HepG2 (cell line): ENCODE measurements around the gene DSE. TPM values are rescaled to one million over a fixed set of nuclear protein-coding genes. Genes with fewer than 3 reads are reported as not detected.

Experiments
- ATAC-seq: fragments of 200-7000 bp; cut with Tn5 transposase; 3 replicates; pipeline ENCODE4 v1.9.1; 2020; ENCODE audit warnings: mild to moderate bottlenecking, moderate library complexity
- BruUV-seq: library from RNA; stranded (reverse); fragments of 400-500 nt; replicated peaks from 2 replicates; lab custom pipeline; 2021; lab: Mats Ljungman, UMichigan
- CTCF ChIA-PET: fragments of 300-600 bp; formaldehyde crosslinking; extraction: SDS; loops from one replicate; lab custom pipeline; 2021; ENCODE audit warnings: low total read pairs, inconsistent platforms, low intra/inter-chr PET ratio; lab: Yijun Ruan, JAX
- POLR2A ChIA-PET: fragments of 350-600 bp; sonication (Branson Sonifier 250); formaldehyde crosslinking; loops from one replicate; lab custom pipeline; 2020; ENCODE audit warnings: antibody characterized with exemption, inconsistent platforms; lab: Yijun Ruan, JAX
- DNase-seq: peaks from one replicate; pipeline ENCODE4 v3.0.0-alpha.2; 2015; ENCODE audit warnings: low spot score
- FAIRE-seq: peaks from 3 replicates; lab custom pipeline; 2011; peaks lifted over from hg19 to GRCh38; lab: Jason Lieb, UNC
- H2AFZ ChIP-seq: one replicate; pipeline ENCODE4 v1.6.1; 2011; ENCODE audit warnings: low read length, inconsistent platforms
- H3K27ac ChIP-seq: fragments of 300-600 bp; 3 replicates; pipeline ENCODE4 v1.8.0; 2011; ENCODE audit warnings: mixed run types, mild to moderate bottlenecking, mixed read lengths, low read length, inconsistent platforms; ENCODE audit not compliant: insufficient read depth; ENCODE audit errors: extremely low read length
- H3K27me3 ChIP-seq, 2 experiments: fragments of 200-600 bp in 1 of 2; 2 replicates in 1 of 2; 3 replicates in 1 of 2; pipeline versions ENCODE4 v1.6.0 to v1.8.0; 2011; ENCODE audit warnings: low read length in 2 of 2, mild to moderate bottlenecking in 2 of 2, moderate library complexity in 2 of 2, inconsistent platforms in 1 of 2; ENCODE audit not compliant: insufficient read depth in 2 of 2, control insufficient read depth in 1 of 2
- H3K36me3 ChIP-seq, 2 experiments: fragments of 200-600 bp in 1 of 2; replicated peaks in 1 of 2; 2 replicates in 1 of 2; 3 replicates in 1 of 2; pipeline versions ENCODE4 v1.5.1 to v1.8.0; 2011; ENCODE audit warnings: low read length in 2 of 2, inconsistent platforms in 1 of 2; ENCODE audit not compliant: insufficient read depth in 2 of 2, control insufficient read depth in 1 of 2
- H3K4me1 ChIP-seq: 2 replicates; pipeline ENCODE4 v1.5.1; 2012; ENCODE audit warnings: low read length, inconsistent platforms; ENCODE audit not compliant: insufficient read depth
- H3K4me2 ChIP-seq: 2 replicates; pipeline ENCODE4 v1.6.0; 2011; ENCODE audit warnings: low read depth, low read length, inconsistent platforms
- H3K4me3 ChIP-seq, 3 experiments: fragments of 200-600 bp in 1 of 3; sonication (generic), shearing (Covaris generic) in 1 of 3; replicated peaks in 1 of 3; 2 replicates each; pipeline ENCODE4 v1.5.1; 2011 to 2016; ENCODE audit warnings: low read length in 3 of 3, inconsistent platforms in 2 of 3, low read depth in 2 of 3, mild to moderate bottlenecking in 2 of 3, control low read depth in 1 of 3, mixed read lengths in 1 of 3; ENCODE audit not compliant: insufficient read depth in 1 of 3
- H3K79me2 ChIP-seq: one replicate; pipeline ENCODE4 v1.6.1; 2011; ENCODE audit warnings: low read length, inconsistent platforms; ENCODE audit not compliant: insufficient read depth
- H3K9ac ChIP-seq: 2 replicates; pipeline ENCODE4 v1.6.0; 2011; ENCODE audit warnings: mild to moderate bottlenecking, low read depth, low read length, inconsistent platforms; ENCODE audit not compliant: insufficient read depth
- H3K9me3 ChIP-seq: 2 replicates; pipeline ENCODE4 v1.5.1; 2012; ENCODE audit warnings: mild to moderate bottlenecking, low read length
- H4K20me1 ChIP-seq: 2 replicates; pipeline ENCODE4 v1.6.0; 2011; ENCODE audit warnings: inconsistent platforms, mild to moderate bottlenecking, low read length, moderate library complexity; ENCODE audit not compliant: insufficient read depth
- CBX1 ChIP-seq: IDR thresholded peaks from one replicate; pipeline ENCODE4 v1.6.1; 2016; ENCODE audit warnings: antibody characterized with exemption, low read depth
- FOXO4 ChIP-seq: sonication (generic); formaldehyde crosslinking; conservative IDR thresholded peaks from 2 replicates; pipeline ENCODE4 v1.8.1; 2023; ENCODE audit warnings: missing genetic modification reagents
- HES4 ChIP-seq: sonication (generic); formaldehyde crosslinking; IDR thresholded peaks from 2 replicates; pipeline ENCODE4 v1.9.0; 2021; ENCODE audit warnings: mild to moderate bottlenecking, missing genetic modification reagents, borderline replicate concordance
- HNF4G ChIP-seq, 2 experiments: sonication (generic) in 1 of 2; formaldehyde crosslinking in 1 of 2; IDR thresholded peaks; 2 replicates each; pipeline versions ENCODE4 v1.4.0 to v1.6.1; 2011 to 2020; ENCODE audit warnings: borderline replicate concordance in 2 of 2, low read depth in 2 of 2, mild to moderate bottlenecking in 2 of 2, low read length in 1 of 2, missing genetic modification reagents in 1 of 2, moderate library complexity in 1 of 2
- HNRNPL ChIP-seq: fragments of 200-400 bp; formaldehyde crosslinking; IDR thresholded peaks from 2 replicates; pipeline ENCODE4 v1.6.1; 2017; ENCODE audit warnings: mild to moderate bottlenecking, low read depth, low read length
- IRF9 ChIP-seq: sonication (generic); formaldehyde crosslinking; IDR thresholded peaks from 2 replicates; pipeline ENCODE4 v1.8.0; 2022; ENCODE audit warnings: missing genetic modification reagents, mild to moderate bottlenecking, borderline replicate concordance
- TAF15 ChIP-seq: fragments of 200-400 bp; formaldehyde crosslinking; IDR thresholded peaks from one replicate; pipeline ENCODE4 v1.6.1; 2018; ENCODE audit warnings: mild to moderate bottlenecking, low read depth, low read length; ENCODE audit not compliant: poor library complexity, severe bottlenecking
- TFDP1 ChIP-seq: IDR thresholded peaks from 2 replicates; pipeline ENCODE4 v1.6.1; 2016; ENCODE audit warnings: missing compliant biosample characterization, missing genetic modification reagents, borderline replicate concordance
- TMF1 ChIP-seq: sonication (generic); formaldehyde crosslinking; IDR thresholded peaks from 2 replicates; pipeline ENCODE4 v1.8.1; 2022; ENCODE audit warnings: low read depth, missing genetic modification reagents
- ZFP41 ChIP-seq: sonication (generic); formaldehyde crosslinking; IDR thresholded peaks from 2 replicates; pipeline ENCODE4 v1.4.0; 2020; ENCODE audit warnings: mild to moderate bottlenecking, missing genetic modification reagents, borderline replicate concordance
- ZFP91 ChIP-seq: sonication (generic); formaldehyde crosslinking; IDR thresholded peaks from 2 replicates; pipeline ENCODE4 v1.9.0; 2022; ENCODE audit warnings: missing genetic modification reagents, mild to moderate bottlenecking, borderline replicate concordance
- ZNF138 ChIP-seq: sonication (generic); formaldehyde crosslinking; IDR thresholded peaks from 2 replicates; pipeline ENCODE4 v1.5.0; 2020; ENCODE audit warnings: mild to moderate bottlenecking, low read depth, missing genetic modification reagents
- ZNF460 ChIP-seq: sonication (generic); formaldehyde crosslinking; IDR thresholded peaks from 2 replicates; pipeline ENCODE4 v1.5.1; 2020; ENCODE audit warnings: missing genetic modification reagents, mild to moderate bottlenecking, borderline replicate concordance
- ZNF549 ChIP-seq: sonication (generic); formaldehyde crosslinking; IDR thresholded peaks from 2 replicates; pipeline ENCODE4 v1.5.0; 2020; ENCODE audit warnings: missing genetic modification reagents
- ZNF674 ChIP-seq: sonication (generic); formaldehyde crosslinking; IDR thresholded peaks from 2 replicates; pipeline ENCODE4 v1.5.0; 2020; ENCODE audit warnings: low read depth, mild to moderate bottlenecking, missing genetic modification reagents
- ZNF768 ChIP-seq: sonication (generic); formaldehyde crosslinking; IDR thresholded peaks from 2 replicates; pipeline ENCODE4 v1.4.0; 2020; ENCODE audit warnings: missing genetic modification reagents
- WGBS: methylation state at CpG from one replicate; pipeline ENCODE4 v1.1.6; 2017; ENCODE audit warnings: low lambda C conversion rate; 5-methylcytosine and 5-hydroxymethylcytosine counted together
- in situ Hi-C: cut with HindIII; loops from 2 replicates; pipeline ENCODE4 v1.10.0; 2017; ENCODE audit warnings: low pct_unique_long_range_greater_than_20kb; ENCODE audit not compliant: extremely low pct_ligation_motif_present
- intact Hi-C: fragments of 100-400 bp; cut with micrococcal nuclease; formaldehyde crosslinking; loops from one replicate; pipeline ENCODE4 v1.10.0; 2022; ENCODE audit not compliant: unreplicated experiment
- polyA plus RNA-seq, 8 experiments: library from polyadenylated mRNA; depleted of rRNA in 3 of 8; stranded (reverse) in 7 of 8; unstranded in 1 of 8; fragments of >200 nt; fragmentation: Illumina TruSeq in 4 of 8; extraction: Trizol in 4 of 8; gene quantifications; 2 replicates each; pipeline versions ENCODE4 v1.2.1 to v1.2.3, GENCODE V29; 2011 to 2016; ENCODE audit warnings: low read depth in 4 of 8, missing spikeins in 1 of 8, mixed read lengths in 1 of 8; ENCODE audit not compliant: insufficient read depth in 1 of 8
- total RNA-seq, 5 experiments: library from RNA; depleted of rRNA; stranded (reverse); fragments of >200 nt; fragmentation: Illumina TruSeq; extraction: Trizol; gene quantifications; 2 replicates each; pipeline ENCODE4 v1.2.3, GENCODE V29; 2016; ENCODE audit warnings: low read depth in 1 of 5

Gene DSE
- total and polyA plus RNA-seq, 2 of the 13 experiments (the other 11 are each of a cell fraction or from before 2014, with no cell fraction given), result 2.6 to 4.6 TPM

- ChIA-PET CTCF (no interaction called here), POLR2A (no interaction called here)
- BruUV-seq, result no TSS peak
- Histone ChIP-seq H3K9me3 (no peaks in the 10 kb centered on the region), H2AFZ (no peak overlapping the region), H3K27ac (no peak overlapping the region), H3K4me1 (peaks cover 7% of the 10 kb centered on the region), H3K36me3 (no peaks in the 10 kb centered on the region), H3K4me2 (no peak overlapping the region), H3K4me3 (no peak overlapping the region), H3K79me2 (no peaks in the 10 kb centered on the region), H3K9ac (no peak overlapping the region), H4K20me1 (no peaks in the 10 kb centered on the region), H3K27me3 (no peaks in the 10 kb centered on the region)
- intact Hi-C loops (no loop called here), in situ Hi-C loops (no loop called here)
- DNase-seq (no peak), FAIRE-seq (no peak), ATAC-seq (no peak)
- WGBS, result 62% methylated on average over 5 of the region's 5 CpGs
- TF ChIP-seq ZNF768 (no peak), ZNF674 (CRISPR knock-in tag) (no peak), HES4 (no peak), ZNF549 (CRISPR knock-in tag) (no peak), TFDP1 (CRISPR knock-in tag) (no peak), ZFP91 (no peak), ZFP41 (CRISPR knock-in tag) (no peak), FOXO4 (CRISPR knock-in tag) (no peak), ZNF138 (no peak), HNF4G (IDR thresholded peaks at IDR 0.05; ENCODE audit: borderline replicate concordance, low read depth, low read length) (no peak), HNF4G (CRISPR knock-in tag; IDR thresholded peaks at IDR 0.05; ENCODE audit: borderline replicate concordance, low read depth) (no peak), TAF15 (no peak), TMF1 (CRISPR knock-in tag) (no peak), ZNF460 (no peak), CBX1 (no peak), IRF9 (CRISPR knock-in tag) (no peak), HNRNPL (no peak)
Measured at GRCh38 chr6:116420341-116420740, 49.6 kb downstream of the DSE start.
